COLO668 (cell line): ENCODE measurements around the gene TEKT5.
"Not testable (repeated sequence)": the region's sequence is repeated elsewhere in the genome, so short reads cannot be mapped to it uniquely, and the experiment has no call there.

Experiments
- DNase-seq: peaks from one replicate; lab custom pipeline; 2025; ENCODE audit not compliant: unreplicated experiment; lab: John Stamatoyannopoulos, UW

TEKT5 gene

DNA sequence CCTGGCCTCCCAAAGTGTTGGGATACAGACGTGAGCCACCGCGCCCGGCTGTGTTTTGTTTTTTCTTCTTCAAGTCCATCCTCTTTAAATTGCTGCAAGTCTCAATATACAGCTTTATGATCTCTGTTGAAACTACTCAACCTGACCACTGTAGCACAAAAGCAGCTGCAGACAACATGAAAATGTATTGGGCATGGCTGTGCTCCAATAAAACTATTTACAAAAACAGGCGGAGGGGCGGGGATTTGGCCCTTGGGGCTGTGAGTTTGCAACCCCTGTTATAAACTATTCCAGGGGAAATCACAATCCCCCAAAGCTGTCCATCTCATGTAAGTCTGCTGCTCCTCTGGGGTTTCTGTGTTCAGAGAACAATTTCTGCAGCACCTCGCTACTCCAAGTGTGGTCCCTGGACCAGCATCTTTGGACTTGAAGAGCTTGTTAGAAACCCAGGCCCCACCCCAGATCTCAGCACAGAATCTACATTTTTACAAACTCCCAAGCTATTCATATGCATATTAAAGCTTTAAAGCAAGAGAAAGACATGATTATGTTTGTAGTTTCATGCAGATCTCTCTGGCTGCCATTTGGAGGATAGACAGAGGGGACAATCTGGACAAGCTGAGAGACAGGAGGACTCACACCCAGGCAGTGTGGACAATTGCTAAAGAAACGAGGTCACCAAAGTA lies 33.6 kb downstream of the TEKT5 start:
- no peak for DNase-seq

DNA sequence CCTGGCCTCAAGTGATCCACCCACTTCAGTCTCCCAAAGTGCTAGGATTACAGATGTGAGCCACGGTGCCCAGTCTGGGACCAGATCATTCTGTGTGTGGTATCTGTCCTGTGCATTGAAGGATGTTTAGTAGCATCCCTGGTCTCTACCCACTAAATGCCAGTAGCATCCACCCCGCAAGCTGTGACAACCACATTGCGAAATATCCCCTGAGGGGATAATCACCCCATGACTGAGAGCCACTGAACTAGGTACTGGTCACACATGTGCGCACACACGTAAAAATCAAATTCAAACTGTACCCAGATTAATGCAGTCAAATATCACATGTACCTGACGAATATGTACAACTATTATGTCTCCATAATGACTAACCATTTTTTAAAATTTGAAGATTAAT lies 35.8 kb downstream of the TEKT5 start:
- DNase-seq, result no peak

DNA sequence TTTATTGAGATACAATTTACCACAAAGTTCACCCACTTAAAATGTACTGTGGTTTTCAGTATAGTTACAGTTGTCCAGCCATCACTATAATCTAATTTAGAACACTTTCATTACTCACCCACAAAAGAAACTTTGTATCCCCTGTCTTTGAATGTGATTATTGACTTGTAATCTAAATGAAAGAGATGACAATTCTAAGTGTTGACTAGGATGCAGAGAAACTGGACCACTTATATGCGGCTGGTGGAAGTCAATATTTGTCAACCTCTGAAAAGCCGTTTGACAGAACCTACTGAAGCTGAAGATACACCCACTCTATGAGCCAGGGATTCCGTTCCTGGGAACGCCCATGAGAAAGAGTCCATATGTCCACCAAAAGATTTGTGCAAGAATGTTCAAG lies 36.8 kb downstream of the TEKT5 start:
- DNase-seq, result no peak

DNA sequence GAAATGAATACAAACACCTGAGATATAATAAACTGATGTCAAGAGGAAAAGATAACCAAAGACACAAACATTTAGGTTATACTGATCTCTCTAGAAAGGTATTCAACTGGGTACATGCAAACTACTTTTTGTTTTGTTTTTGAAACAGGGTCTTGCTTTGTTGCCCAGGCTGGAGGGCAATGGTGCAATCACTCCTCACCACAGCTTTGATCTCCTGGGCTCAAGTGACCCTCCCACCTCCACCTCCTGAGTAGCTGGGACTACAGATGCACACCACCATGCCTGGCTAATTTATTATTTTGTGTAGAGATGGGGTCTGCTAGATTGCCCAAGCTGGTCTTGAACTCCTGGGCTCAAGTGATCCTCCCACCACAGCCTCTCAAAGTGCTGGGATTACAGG lies 38.1 kb downstream of the TEKT5 start:
- DNase-seq, result no peak

DNA sequence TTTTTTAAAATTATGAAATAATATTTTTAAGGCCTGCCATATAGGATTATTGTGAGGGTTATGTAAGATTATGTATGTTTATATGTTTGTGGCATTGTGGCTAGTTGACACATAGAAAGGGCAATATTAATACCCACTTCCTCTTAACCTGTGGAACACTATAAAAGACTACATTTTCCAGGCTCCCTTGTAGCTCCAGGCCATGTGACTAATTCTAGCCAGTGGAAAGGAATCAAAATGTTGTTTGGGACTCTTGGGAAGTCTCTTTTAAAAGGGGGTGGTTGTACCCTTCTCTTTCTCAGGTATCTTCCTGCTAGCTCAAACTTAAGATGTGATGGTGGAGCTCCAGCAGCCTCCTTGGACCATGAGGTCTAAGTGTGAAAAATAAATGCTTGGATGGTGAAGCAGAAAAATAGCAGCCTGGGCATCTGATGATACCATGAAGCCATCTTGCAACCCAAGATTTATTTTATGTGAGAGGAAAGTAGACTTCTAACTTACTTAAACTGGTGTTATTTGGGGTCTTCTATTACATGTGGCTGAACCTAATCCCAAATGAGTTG lies 39.2 kb downstream of the TEKT5 start:
- DNase-seq, result no peak

DNA sequence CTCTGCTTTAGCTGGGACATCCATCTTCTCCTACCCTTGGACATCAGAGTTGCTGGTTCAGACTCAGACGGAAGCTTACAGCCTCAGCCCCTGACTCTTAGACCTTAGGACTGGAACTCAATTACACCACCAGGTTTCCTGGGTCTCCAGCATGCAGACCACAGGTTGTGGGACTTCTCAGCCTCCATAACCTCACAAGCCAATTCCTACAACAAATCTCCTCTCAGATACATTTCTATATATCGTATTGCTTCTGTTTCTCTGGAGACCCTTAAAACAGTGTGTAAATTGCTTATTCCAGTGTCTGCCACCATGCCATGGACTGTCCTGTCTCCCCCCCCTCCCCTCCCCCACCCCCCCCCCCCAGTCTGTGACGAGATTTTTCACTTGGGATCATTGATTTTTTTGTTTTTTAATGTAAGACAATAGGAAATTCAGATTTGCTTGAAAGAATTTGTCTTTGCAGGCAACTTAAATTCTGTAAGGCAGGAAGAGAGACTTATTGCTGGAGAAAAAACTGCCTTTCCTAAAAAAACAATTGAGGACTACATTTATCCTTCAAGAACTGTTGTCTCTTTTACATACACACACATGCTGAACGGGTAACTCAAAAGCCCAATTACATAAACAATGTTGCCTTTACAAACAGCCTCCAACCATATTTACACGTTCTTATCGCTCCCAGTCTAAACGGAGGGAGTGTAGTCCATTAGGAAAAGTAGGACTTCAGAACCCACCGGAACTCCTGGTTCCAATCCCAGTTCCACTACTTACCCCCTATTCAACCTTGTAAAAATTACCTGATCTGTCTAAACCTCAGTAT lies 39.9 kb downstream of the TEKT5 start:
- no peak for DNase-seq

DNA sequence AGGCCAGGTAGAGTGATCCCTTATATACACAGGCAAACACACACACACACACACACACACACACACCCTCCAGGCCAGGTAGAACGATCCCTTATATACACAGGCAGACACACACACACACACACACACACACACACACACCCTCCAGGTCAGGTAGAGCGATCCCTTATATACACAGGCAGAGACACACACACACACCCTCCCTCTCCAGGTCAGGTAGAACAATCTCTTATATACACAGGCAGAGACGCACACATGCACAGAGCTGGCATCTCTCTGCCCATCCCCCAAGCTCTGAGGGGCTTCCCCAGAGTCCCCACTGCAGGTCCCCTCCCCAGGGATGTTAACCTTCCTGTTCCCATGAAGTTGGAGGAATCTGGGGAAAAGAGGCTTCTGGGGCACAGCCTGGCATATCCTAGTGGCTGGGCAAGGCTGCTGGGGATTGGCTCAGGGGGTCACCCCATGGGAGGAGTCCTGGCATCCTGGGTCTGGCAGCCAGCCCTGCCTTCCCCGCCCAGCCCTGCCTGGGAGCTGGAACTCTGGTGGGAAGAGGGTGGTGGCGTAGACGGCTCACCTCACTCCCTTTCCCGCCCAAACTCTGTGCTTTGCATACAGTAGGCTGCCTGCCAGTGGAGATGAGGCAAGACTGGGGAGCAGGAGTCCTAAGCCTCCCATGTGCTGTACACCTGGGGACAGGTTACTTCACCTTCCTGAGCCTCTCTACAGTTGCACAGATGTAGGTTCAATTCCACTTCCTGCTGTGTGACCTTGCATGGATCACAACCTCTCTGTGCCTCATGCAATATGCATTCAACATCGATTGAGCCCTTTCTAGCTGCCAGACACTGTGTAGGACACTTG lies 41.8 kb downstream of the TEKT5 start:
- no peak for DNase-seq

DNA sequence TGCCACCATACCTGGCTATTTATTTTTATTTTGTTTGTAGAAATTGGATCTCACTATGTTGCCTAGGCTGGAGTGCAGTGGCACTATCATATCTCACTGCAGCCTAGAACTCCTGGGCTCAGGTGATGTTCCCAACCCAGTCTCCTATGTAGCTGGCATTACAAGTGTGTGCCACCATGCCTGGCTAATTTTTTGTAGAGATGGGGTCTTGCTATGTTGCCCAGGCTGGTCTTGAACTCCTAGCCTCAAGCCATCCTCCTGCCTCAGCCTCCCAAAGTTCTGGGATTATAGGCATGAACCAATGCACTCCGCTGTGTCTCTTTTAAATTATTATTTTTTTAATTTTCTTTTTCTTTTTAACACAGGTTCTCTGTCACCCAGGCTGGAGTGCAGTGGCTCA lies 45.6 kb downstream of the TEKT5 start:
- DNase-seq, result not testable (repeated sequence)

DNA sequence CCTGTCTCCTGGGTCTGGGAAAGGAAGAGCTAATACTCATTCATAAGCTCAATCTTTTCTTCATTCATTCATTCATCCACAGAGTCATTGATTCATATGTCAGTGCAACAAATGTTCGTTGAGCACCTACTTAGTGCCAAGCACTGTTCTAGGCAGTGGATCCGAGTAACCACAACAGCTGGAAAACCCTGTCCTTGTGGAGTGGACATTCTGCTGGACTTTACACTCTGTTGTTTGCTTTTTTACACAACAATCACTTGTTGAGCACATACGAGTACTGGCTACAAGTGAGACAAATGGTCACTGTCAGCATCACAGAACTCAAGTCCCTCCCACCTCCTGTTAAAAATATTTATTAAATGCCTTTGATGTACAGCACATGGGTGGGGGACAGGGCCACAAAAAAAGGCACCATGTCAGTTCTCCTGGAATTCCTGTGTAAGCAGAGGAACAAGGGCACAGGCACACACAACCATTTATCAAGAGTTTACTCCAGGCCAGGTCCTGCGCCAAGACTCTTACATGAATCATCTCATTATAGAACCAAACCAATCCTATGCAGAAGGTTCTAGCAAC lies 46.9 kb downstream of the TEKT5 start:
- DNase-seq, result no peak

DNA sequence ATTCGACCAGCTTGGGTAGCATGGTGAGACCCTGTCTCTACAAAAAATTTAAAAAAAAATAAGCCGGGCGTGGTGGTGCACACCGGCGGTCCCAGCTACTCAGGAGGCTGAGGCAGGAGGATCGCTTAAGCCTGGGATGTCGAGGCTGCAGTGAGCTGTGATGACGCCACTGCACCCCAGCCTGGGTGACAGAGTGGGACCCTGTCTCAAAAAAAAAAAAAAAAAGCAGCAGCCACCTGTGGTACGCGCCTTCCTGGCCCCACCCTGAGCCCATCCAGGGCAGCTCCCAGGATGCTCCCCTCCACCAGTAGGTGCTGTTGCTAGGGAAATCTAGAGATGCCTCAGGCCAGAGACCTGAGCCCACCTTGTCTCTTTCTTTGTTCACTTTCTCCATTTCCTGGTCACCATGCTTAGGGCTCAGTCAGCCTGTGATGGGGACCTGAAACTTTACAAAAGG lies 47.4 kb downstream of the TEKT5 start:
- no peak for DNase-seq

DNA sequence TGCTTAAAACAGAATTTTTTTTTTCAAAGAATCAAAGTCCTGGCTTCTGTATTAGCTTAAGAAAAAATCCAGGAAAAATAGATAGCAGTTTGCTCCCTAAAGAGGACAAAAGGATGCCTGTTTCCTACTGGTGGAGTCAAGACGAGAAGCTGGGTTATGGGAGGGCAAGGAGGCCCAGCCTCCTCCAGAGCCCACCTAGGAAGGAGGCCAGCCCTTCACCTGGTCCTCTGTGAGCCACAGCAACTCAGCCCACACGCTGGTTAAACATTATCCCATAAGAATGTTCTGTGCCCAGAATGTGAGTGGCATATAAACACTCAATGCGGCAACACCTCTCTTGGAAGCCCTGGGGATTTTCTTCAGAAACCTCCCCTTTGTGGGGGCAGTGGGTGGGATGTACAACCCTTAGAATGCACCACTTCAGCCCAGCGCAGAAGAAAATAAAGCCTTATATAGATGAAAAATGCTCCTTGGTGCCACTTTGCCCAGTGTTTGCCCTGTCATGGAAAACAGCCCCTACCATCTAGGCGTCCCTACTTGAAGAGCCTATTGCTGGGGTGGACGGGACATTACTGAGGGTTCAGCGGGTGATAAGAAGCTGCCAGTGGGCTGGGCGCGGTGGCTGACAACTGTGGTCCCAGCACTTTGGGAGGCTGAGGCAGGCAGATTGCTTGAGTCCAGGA lies 48.0 kb downstream of the TEKT5 start:
- no peak for DNase-seq

DNA sequence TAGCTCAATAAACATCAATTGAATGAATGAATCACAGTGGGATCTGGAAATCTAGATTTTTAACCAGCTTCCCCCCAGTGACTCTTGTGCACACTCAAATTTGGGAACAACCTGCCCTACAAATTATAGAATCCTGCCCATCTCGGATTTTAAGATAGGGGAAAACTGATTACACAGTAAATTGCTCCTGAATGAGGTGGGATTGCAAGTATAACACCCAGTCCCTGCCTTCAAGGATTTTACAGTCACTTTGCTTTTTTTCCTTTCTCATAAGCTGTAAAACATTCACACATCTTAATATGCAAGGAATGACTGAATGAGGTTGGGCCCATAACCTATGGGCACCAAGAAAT lies 48.5 kb downstream of the TEKT5 start:
- DNase-seq, result no peak

DNA sequence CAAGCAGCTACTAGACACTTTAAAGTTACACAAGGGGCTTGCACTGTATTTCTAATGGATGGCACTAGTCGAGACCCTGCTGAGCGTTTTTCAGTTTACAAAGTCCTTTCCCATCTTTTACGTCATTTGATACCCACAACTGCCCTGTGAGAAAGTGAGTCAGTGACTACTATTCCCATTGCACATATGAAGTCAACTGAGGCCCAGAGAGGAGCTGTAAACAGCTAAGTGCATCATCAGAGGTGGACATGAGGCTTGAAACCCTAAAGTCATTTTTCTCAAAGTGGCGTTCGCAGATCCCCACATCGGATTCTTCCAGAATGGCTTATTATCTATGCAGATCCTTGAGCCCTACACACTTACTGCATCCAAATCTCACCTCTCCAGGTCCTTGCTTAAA lies 50.6 kb downstream of the TEKT5 start:
- no peak for DNase-seq

DNA sequence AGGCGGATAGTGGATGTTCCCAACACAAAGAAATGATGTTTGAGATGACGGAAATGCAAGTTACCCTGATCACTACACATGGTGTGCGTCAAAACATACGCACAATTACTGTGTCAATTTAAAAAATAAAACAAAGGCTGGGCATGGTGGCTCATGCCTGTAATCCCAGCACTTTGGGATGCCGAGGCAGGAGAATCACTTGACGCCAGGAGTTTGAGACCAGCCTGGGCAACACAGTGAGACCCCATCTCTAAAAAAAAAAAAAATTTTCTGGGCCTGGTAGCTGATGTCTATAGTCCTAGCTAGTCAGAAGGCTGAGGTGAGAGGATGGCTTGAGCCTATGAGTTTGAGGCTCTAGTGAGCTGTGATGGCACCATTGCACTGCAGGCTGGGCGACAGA lies 51.8 kb downstream of the TEKT5 start:
- no peak for DNase-seq

DNA sequence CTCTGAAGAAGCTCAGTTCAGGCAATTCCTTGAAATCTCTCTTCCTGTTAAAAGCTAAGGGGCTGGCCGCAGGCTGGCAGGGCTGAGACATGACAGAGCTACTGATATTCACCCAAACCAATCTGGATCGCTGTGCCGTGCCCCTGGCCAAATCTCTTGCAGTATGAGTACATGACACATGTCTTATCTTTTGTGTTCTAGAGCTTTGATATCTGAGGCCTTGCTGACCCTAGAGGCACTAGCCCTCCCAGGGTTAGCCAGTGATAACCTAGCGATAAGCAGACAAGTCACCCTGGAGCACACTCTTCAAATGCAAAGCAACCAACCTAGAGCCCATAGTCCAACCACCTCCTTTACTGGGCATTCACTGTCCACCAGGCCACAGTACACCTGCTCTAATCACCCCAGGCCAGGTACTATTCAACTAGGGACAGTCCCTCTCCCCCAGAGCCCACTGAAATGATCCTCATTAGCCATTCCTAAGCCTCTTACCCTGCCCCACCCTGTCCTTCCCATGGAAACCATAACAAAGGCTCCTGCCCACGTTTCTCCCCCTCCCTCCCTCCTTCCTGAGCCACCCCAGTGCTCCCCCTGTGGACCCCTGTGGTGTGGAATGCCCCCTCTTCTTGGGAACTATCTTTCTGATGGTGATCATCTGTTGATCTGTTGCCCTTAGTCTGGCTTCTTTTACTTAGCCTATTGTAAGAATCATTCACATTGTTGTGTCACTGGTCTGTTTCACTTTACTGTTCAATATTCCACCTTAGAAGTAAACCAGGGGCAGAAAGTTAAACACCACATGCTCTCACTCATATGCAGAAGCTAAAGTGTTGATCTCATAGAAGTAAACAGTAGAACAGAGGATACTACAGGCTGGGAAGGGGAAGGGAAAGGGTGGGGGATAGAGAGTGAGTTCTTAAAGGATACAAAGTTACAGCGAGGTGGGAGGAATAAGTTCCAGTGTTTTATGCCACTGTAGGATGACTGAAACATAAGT lies 52.5 kb downstream of the TEKT5 start:
- no peak for DNase-seq

DNA sequence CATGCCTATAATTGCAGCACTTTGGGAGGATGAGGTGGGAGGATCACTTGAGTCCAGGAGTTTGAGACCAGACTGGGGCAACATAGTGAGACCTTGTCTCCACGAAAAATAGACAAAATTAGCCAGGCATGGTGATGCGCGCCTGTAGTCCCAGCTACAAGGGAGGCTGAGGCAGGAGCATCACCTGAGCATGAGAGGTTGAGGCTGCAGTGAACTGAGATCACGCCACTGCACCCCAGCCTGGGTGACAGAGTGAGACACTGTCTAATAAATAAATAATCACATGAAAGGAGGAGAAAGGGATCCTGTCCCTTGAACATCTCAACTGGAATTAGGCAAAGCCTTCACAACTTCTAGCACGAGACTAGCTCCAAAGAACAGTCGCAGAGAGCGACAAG lies 53.2 kb downstream of the TEKT5 start:
- DNase-seq, result no peak

DNA sequence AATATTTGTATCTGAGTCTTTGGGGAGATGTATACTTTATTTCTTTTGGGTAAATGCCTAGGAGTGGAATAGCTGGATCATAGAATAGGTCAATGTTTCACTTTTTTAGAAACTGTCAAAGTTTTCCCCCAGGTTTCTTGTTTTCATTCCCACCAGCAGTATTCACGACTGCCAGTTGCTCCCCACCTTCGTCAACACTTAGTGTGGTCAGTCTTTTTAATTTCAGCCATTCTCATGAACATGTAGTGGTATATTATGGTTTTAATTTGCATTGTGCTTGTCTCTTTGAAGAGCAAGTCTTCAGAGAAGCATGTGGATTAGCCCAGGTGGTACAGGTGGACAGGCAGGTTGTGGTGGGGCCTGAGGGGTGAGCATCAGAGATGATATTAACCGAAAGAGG lies 53.8 kb downstream of the TEKT5 start:
- no peak for DNase-seq

DNA sequence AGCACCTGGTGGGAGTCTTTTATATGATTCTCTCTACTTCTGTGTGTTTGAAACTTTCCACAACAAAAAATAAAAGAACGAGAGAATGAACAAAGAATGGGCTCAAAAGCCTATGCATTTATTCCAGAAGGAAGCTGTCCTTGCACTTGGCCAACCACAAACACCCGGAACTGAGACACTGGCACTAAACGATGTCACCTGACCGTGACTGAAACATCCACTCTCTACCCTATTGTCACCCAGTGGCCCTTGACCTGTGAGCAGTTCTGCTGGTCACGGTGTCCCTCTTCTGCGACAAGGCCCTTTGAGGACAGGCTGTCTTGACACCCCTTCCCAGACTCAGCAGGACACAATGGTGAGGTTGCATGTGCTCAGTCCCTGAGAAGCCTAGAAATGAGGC lies 56.6 kb downstream of the TEKT5 start:
- DNase-seq, result no peak

DNA sequence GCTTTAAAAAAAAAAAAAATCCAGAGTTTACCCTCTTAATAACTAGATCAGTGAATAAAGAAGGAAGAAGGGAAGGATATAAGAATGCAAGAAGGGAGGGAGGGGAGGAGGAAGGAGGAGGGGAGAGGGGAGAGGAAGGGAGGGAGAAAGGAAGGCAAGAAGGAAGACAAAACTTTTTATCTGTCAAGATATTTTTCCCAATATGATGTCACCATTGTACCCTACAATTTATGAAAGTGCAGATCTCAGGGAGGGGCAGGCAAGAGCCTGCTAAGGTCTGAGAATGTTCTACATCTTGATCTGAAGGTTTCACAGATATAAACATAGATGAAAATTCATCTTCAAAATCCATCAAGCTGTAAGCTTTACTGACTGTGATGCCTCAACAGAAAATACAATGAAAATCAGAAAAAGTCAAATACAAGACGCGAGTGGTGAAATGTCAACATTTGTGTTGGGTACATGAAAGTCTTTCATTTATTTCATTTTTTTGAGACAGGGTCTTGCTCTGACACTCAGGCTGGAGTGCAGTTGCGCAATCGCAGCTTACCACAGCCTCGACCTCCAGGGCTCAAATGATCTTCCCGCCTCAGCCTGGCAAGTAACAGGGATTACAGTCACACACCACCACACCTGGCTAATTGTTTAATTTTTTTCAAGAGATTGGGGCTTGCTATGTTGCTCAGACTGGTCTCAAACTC lies 57.2 kb downstream of the TEKT5 start:
- DNase-seq, result no peak
